NCI-H2081 (cell line): ENCODE data around the gene EMC9.

Source experiments
- DNase-seq, 2 experiments: peaks; one replicate each; lab custom pipeline; 2025; lab: John Stamatoyannopoulos, UW

Gene EMC9

DNA sequence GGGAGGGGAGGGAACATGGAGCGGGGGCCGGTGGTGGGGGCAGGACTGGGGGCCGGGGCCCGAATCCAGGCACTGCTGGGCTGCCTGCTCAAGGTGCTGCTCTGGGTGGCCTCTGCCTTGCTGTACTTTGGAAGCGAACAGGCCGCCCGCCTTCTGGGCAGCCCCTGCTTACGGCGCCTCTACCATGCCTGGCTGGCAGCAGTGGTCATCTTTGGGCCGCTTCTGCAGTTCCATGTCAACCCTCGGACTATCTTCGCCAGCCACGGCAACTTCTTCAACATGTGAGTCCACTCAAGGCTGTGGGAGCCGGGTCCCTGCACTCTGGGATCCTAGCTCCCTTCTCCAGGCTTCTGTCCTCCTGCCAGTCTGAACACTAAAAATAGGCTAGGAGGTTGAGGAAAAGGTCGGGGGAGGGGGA is 9.8 kb downstream of the EMC9 start:
- no peak for DNase-seq

DNA sequence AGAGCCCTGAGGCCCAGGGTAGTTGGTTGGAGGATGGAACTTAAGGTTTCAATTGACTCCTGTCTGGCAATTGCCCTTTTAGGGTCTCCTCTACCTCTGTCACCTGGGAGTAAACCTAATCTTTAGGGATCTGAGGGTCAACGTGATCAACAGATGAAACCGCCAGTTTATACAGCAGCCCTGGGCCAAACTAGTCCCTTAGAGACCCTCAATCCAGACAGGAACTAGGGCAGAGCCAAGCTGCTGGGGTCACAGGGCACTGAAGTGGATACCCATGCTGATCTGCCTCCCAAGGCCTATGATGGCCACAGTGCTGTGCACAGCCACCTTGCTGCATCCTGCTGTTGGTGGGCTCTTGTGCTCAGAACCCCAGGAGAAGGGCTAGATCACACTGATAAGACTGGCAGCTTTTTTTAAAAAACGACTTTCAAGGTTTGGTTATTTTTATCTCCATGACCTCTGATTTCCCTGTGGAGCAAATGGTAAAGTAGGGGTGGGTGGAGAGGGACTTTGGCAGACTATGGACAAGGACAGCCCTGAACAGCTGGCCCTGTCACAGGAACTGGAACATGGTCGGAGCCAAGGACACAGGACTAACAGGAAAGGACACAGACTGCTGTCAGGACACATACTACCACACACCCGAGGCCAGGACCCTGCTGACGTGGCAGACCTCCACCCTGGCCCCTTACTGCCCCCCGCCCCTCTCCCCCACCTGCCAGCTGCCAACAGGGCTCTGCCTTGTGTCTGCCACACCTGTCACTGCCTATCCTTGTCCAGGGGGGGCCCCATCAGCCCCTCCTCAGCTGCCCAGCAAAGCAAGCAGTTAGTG is 10.5 kb downstream of the EMC9 start:
- DNase-seq, result no peak

DNA sequence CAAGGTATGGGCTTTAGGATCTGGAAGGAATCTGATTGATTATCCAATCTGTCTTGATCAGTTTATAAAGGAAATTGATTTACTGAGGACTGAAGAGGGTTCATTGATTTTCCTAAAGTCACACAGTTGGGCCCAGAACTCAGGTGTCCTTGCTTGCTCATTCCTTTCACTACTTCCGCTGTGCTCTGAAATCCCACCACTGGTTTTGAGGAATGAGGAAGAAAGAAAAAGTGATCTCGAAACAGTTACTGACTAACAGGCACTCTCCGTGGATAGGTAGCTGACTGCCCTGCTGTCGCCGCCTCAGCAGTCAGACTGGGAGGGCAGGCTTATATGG is 11.0 kb downstream of the EMC9 start, which contains the start of gene FITM1:
Gene FITM1, plus strand, starts transcription at position 280 of the 337 bp plus-strand sequence. CDS start 905 bp downstream, outside the sequence.
- no peak for DNase-seq

DNA sequence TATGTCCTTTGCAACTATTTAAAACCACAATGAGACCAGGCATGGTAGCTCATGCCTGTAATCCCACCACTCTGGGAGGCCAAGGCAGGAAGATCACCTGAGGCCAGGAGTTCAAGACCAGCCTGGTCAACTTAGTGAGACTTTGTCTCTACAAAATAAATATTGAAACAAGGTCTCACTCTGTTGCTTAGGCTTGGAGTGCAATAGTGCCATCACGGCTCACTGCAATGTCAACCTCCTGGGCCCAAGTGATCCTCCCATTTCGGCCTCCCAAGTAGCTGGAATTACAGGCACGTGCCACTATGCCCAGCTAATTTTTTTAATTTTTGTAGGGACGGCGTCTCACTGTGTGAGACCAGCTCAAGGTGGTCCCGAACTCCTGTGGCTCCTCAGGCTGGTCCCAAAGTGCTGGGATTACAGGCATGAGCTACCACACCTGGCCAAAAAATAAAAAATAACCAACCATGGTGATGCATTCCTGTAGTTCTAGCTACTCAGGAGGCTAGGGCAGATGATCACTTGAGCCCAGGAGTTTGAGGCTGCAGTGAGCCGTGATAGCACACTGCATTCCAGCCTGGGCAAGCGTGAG is 11.9 kb downstream of the EMC9 start:
- DNase-seq, result no peak

DNA sequence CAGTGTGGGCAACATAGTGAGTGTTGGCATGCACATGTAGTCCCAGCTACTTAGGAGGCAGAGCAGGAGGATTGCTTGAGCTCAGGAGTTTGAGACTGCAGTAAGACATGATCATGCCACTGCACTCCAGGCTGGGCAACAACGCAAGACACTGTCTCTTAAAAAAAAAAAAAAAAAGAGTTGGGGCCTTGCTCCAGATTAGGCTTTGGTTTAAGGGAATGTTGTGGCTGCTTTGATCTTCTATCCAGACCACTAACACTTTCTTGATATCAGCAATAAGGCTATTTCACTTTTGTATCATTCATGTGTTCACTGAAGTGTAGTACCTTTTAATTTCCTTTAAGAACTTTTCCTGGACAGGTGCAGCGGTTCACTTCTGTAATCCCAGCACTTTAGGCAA is 13.7 kb downstream of the EMC9 start:
- no peak for DNase-seq

DNA sequence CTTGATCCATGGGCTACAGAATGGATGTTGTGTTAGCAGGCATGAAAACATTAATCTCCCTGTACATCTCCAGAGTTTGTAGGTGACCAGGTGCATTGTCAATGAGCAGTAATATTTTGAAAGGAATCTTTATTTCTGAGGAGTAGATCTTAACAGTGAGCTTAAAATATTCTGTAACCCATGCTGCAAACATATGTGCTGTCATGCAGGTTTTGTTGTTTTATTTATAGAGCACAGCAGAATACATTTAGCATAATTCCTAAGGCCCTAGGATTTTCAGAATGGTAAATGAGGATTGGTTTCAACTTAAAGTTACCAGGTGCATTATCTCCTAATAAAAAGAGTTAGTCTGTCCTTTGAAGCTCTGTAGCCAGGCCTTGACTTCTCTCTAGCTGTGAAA is 14.5 kb downstream of the EMC9 start:
- DNase-seq, result no peak

DNA sequence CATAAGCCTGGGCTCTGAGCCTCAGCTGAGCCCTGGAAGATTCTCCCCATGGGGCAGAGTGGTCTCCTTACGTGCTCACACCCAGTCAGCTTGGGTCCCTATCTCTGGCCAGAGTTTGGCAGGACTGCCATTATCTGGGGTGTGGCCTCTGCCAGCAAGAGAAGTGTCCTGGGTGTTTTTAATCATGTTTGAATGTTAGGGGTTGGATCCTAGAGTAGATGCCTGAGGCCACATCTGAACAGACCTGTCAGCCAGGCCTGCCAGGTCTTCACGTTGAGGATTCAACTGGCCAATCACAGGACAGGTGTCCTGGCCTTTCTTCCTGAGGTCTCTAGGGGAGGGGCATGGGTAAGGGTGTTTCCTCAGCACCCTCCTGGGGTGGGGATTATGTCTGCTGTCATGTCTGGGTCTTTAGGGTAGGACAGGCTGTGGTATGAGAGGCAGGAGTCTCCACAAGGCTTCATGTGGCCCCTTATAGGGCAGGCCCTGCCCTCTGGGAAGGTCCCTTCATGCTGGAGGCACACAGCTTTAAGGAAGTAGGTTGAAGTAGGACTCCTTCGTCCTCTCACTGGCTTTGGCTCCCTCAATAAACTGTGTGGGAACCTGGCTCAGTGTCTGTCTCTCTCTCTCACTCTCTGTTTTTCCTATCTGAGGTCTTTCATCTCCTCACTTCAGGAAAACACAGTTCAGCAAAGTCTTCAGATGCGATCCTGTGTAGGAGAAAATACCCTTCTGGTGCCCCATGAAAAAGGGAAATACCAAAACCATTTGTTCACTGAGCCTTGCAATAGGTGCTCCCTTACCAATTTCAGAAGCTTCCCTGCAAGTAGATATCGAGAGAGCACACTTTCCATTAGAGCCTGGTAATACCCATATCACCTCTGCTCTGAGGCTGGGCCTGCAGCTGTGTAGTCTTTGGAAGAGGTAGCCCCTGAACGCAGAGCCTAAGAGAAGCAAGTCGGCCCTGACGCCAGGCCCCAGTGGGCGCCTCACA is 17.7 kb downstream of the EMC9 start:
- no peak for DNase-seq

DNA sequence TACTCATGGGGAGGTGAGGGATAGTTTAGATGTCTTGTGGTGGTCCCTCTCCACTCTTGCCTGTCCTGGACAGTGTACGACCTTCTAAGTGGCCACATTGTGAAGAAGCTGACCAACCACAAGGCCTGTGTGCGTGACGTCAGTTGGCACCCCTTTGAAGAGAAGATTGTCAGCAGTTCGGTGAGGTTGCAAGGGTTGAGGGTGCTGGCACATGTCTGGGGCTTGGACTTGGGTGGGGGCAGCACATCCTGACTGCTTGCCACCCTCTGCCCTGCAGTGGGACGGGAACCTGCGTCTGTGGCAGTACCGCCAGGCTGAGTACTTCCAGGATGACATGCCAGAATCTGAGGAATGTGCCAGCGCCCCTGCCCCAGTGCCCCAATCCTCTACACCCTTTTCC is 18.5 kb downstream of the EMC9 start:
- DNase-seq, result no peak

DNA sequence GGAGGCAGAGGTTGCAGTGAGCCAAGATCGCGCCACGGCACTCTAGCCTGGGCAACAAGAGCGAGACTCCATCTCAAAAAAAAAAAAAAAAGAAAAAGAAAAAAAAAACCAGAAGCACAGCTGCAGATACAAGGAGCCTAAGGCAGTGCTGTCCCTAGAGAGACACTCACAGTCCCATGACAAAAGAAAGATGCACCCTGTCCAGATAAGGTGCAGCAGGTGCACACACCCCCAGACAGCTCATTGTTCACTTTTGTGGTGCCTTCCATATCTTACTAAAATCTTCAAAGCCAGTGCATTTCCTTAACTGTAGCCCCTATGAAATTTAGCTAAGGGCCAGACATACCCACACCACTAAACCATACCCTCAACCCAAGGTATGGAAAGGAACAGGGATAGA is 19.0 kb downstream of the EMC9 start:
- DNase-seq, result no peak

DNA sequence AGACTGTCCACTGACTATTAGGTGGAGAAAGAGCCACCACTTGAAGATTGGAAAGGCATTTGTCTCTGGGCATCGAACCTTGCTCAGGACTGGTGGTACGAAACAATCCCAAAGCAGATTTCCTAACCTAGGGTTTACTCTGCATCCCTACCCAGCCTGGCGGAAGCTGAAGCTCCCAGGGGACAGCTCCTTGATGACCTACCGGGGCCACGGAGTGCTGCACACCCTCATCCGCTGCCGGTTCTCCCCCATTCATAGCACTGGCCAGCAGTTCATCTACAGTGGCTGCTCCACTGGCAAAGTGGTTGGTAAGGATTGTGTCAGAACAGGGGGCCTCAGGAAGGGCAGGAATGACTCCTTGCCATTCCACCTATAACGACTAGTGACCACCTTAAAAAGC is 20.2 kb downstream of the EMC9 start:
- DNase-seq, result no peak

DNA sequence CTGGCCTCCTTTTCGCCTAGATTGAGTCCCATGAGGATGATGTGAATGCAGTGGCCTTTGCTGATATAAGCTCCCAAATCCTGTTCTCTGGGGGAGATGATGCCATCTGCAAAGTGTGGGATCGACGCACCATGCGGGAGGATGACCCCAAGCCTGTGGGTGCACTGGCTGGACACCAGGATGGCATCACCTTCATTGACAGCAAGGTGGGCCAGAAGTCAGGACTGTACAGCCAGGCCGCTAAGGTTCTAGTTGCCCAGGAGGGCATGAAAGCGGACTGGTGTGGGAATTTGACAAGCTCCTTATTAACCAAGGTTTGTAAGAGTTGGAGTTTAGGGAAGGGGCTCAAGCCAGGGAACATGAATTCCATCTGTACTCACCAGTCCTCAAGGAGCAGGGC is 21.7 kb downstream of the EMC9 start:
- DNase-seq, result no peak

DNA sequence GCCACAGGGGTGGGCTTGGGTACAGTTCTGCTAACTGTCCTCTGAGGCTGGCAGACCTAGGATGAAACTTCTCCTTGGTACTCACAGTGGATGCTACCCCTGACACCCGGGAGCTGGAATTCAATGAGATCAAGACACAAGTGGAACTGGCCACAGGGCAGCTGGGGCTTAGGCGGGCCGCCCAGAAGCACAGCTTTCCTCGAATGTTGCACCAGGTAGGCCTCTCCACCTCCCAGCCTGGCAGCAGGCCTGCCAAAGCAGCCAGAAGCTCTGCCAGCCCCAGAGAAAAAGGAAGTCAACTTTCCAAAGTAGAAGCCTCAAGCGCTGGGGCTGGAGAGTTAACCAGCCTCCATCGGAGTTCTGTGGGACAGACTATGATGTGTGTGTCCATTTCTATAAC is 24.2 kb downstream of the EMC9 start:
- DNase-seq, result no peak

DNA sequence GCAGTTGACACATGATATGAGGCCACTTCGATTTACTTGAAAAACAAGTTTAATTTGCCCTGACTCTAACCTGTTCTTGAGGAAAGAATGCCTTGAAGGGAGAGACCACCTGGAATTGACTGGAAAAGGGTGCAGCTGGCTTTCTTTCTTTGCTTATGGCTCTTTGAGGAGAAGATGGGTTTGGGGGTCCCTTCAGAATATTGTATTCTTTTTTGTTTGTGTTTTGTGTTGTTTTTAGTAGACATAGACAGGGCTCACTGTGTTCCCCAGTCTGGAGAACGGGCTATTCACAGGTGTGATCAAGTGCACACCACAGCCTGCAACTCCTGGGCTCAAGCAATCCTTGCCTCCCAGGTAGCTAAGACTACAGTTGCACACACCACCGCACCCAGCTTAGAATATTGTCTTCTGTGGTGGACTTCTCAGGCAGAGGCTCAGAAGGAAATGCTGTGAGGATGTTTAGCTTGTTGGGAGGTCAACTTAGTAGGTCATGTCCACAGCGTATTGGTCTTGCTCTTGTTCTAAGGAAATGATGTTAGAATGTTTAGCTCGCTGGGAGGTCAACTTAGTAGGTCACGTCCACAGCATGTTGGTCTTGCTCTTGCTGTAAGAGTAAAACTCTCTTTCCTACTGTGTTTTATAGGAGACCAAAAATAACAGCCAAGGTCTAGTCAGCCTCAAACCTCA is 25.1 kb downstream of the EMC9 start:
- DNase-seq, result no peak

DNA sequence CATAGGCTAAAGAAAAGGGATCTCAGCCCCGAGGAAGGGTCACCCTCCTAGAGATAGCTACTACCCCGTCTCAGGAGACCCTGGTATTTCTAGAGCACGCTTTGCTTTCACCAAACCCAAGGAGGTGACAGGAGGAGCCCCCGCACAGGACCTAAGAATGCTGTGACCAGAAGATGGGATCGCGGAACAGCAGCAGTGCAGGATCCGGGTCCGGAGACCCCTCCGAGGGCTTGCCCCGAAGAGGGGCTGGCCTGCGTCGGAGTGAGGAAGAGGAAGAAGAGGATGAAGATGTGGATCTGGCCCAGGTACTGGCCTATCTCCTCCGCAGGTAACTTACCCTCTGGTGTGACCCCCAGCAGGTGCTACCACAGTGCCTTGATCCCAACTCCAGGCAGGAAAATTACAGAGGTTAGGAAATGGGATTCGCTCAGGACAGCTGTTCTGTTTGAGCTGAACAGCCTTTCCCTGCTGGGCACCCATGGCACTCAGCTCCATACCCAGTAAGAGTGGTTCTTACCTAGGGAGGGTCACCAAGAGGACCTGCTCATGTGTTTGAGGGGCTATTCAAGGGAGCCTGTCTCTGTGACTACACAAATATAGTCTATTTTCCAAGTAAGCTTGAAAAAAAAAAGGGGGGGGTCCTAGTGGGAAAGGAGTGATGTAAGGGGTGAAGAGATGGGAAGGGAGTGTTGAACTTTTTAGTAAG is 25.8 kb downstream of the EMC9 start:
- DNase-seq, result no peak

DNA sequence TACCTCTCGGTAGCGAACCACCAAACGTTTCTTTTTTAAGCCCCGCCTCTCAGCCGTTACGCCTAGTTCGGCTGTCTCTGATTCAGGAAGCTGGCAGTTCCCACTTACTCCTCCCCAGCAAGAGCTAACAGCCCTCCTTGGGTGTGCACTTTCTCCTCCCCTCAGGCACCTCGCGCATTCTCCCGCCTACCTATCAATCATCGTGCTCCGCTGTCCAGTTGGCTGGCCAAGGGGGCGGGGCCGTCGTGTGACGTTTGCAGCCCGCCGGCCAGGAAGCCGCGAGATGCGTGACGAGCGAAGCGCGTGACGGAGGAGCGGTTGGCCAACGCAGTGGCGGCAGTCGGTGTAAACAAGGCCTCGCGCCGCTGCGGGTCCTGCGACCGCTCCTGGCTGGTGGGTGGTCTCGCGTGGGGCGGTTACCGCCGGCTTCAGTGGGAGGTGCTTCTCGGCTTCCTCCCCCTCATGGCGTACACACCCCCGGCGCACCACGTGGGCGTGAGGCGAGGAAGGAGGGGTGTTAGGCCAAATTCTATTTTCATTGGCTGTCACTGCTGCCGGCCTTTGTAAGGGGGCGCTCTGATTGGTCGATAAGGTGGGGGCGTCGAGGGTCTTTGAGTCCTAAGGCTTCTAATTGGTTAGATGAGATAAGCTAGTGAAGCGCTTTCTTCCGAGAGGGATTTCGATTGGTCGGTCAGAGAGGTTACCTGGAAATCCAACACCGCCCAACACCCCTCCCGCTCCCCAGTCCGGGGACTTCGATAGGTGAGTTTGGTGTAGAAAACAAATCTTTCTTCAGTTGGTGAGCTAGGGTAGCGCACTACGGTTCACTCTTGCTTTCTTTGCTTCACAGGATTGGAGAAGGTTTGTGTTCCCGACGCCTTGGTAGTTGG is 26.6 kb downstream of the EMC9 start, which contains the start of the genes DCAF11 and NRL:
Gene DCAF11, plus strand, starts transcription at position 246 of the 890 bp plus-strand sequence. CDS start 818 bp downstream, outside the sequence.
Gene NRL, minus strand, starts transcription at position 418 of the 890 bp plus-strand sequence. CDS start 32,101 bp downstream, outside the sequence.
- peak; percentile 99 for DNase-seq

DNA sequence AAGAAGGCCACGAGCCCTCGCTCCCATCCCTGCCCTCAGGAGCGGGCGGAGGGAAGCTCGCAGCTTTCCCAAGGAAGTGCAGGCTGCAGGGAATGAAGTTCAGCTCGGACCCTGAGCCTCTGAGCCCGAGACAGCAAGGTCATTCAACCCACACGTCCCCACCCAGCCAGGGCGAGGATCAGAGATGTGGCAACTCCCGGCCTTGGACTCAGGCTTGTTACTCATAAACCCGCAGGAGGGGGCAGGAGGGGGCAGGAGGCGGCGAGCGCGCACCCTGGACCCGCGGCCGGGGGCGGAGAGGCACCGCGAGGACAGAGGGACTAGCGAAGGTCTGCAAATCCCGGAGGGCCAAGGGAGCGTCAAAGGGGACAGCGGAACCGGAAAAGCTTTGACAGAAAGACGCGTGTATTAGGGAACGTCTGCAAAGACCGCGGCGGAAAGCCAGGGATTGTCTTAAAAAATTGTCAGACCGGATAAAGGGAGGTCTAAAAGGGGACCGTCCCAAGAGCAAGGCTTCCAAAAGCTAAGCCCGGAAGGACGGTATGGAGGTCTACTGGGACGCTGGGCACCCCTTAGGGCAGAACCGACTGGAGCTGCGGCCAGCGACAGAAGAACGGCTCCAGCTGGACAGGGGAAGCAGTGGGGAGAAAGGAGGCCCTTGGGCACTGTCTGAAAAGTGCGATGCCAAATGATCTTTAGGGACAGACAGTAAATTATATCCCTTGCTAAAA is 27.4 kb downstream of the EMC9 start:
- DNase-seq, result peak; percentile 74 to 92

DNA sequence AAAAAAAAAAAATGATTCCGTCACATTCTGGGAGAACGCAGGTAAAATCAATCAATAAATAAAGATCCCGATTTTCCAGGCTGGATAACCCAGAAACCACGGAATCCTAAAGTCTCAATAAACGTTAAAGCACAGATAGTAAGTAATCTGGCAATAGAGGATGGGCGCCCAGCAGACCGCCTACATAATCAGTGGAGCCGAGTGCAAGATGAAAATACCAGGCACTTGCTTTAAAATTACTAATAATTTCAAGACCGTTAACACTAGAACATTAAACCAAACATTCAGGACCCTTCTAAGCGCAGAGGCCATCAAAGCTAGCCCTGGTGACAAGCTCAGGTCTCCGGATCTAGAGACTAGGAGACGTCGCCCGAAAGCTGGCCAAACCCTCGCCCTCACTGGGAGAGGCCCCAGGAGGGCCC is 28.0 kb downstream of the EMC9 start:
- no peak for DNase-seq

DNA sequence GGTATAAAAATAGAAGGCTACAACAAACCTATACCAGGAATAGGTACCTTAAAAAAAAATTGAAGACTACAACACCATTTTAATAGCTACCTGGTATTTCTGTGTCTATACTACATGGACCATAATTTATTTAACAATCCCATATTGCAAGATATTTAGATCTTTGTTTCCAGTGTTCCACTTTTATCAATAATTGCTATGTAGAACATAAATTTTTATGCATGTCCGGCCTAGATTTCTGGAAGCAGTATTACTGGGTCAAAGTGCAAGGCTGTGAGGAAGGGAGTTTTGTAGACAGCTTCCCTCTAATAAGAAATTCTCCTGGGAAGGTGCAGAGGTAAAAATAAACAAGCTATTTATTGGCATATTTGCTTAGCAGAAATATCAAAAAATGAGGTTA is 30.9 kb downstream of the EMC9 start:
- no peak for DNase-seq

DNA sequence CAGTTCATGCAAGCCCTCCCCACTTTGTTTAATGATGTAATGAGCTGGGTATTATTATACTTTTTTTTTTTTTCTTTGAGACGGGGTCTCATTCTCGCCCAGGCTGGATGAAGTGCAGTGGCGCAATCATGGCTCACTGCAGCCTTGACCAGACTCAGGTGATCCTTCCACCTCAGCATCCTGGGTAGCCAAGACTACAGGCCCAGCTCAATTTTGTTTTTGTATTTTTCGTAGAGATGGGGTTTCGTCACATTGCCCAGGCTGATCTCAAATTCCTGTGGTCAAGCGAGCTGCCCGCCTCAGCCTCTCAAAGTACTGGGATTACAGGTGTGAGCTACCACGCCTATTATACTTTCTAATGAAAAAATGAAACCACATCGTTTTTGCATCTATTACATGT is 31.3 kb downstream of the EMC9 start:
- DNase-seq, result no peak
